ENCODE measurements around the gene TTBK1. TPM values are rescaled to one million over a fixed set of nuclear protein-coding genes. Genes with fewer than 3 reads are reported as not detected.

Gene TTBK1
- total RNA-seq, 1 experiment from 2014 or later = 0.61 TPM

DNA sequence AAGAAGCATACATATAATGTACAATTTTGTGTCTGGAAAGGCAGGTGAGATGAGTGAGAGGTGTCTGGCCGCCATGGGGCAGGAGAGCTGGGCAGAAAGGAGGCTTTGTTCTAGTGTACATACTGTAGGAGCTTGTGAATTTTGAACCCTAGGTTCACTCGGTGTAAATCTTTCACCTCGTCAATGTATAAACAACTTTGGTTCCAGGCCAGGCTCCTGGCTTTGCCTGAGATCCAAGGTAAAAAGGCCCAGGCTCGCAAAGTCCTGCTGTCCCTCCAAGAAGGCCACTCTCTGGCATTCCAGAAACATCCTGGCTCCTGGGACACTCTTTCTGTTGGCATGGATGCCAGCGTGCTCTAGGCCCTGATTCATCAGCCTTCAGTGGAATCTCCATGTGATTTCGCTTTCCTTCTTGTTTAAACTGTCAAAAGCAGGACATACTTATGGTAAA lies 47.6 kb downstream of the TTBK1 start:
- H3K27me3 Mint-ChIP-seq (ENCODE audit: insufficient read depth, unreplicated experiment) = no peaks in the 10 kb centered on the region
- Histone ChIP-seq H3K4me1 (no peaks in the 10 kb centered on the region), H3K4me3 (ENCODE audit: low read depth, low read length) (no peak overlapping the region), H3K9me3 (no peaks in the 10 kb centered on the region), H3K36me3 (ENCODE audit: control insufficient read depth, insufficient read depth, low read length) (no peaks in the 10 kb centered on the region), H3K27me3 (replicated peaks; ENCODE audit: control insufficient read depth, insufficient read depth, low read length) (no peaks in the 10 kb centered on the region)
- no TSS peak for BruUV-seq (replicated peaks)
- TF ChIP-seq, protein P1, sequence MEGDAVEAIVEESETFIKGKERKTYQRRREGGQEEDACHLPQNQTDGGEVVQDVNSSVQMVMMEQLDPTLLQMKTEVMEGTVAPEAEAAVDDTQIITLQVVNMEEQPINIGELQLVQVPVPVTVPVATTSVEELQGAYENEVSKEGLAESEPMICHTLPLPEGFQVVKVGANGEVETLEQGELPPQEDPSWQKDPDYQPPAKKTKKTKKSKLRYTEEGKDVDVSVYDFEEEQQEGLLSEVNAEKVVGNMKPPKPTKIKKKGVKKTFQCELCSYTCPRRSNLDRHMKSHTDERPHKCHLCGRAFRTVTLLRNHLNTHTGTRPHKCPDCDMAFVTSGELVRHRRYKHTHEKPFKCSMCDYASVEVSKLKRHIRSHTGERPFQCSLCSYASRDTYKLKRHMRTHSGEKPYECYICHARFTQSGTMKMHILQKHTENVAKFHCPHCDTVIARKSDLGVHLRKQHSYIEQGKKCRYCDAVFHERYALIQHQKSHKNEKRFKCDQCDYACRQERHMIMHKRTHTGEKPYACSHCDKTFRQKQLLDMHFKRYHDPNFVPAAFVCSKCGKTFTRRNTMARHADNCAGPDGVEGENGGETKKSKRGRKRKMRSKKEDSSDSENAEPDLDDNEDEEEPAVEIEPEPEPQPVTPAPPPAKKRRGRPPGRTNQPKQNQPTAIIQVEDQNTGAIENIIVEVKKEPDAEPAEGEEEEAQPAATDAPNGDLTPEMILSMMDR (IDR thresholded peaks at IDR 0.05; ENCODE audit: insufficient read depth in 1 of 2, low read depth in 1 of 2, low read length in 1 of 2, severe bottlenecking in 1 of 2, unreplicated experiment in 1 of 2) = no peak
- H3K27ac Mint-ChIP-seq (ENCODE audit: unreplicated experiment) = no peak overlapping the region
- POLR2A ChIA-PET = no interaction called here
- H3K4me1 Mint-ChIP-seq (ENCODE audit: low read depth, unreplicated experiment) = no peaks in the 10 kb centered on the region
- no peaks in the 10 kb centered on the region for H3K9me3 Mint-ChIP-seq (ENCODE audit: unreplicated experiment)
- intact Hi-C loops (cut with micrococcal nuclease; ENCODE audit: unreplicated experiment) = no loop called here
- no peak for DNase-seq
- H3K36me3 Mint-ChIP-seq (ENCODE audit: insufficient read depth, unreplicated experiment) = no peaks in the 10 kb centered on the region
- H3K4me3 Mint-ChIP-seq (ENCODE audit: unreplicated experiment) = no peak overlapping the region
- CTCF ChIA-PET = no interaction called here

DNA sequence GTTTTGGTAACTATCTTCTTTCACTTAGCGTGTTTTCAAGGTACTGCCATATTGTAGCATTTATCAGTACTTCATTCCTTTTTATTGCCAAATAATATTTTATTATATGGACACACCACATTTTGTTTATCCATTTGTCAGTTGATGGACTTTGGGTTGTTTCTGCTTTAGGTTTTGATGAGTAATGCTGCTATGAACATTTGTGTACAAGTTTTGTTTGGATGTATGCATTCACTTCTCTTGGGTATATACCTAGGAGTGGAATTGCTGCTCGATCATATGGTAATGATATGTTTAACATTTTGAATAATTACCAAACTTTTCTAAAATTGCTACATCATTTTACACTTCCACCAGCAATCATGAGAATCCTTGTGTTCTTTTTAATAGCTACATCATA lies 48.4 kb downstream of the TTBK1 start:
- no peak overlapping the region for H3K4me3 ChIP-seq (ENCODE audit: low read depth, low read length)
- Mint-ChIP-seq H3K36me3 (ENCODE audit: insufficient read depth, unreplicated experiment) (no peaks in the 10 kb centered on the region), H3K27me3 (ENCODE audit: insufficient read depth, unreplicated experiment) (no peaks in the 10 kb centered on the region), H3K27ac (ENCODE audit: unreplicated experiment) (no peak overlapping the region), H3K9me3 (ENCODE audit: unreplicated experiment) (no peaks in the 10 kb centered on the region), H3K4me1 (ENCODE audit: low read depth, unreplicated experiment) (no peaks in the 10 kb centered on the region), H3K4me3 (ENCODE audit: unreplicated experiment) (no peak overlapping the region)
- H3K27me3 ChIP-seq (replicated peaks; ENCODE audit: control insufficient read depth, insufficient read depth, low read length) = no peaks in the 10 kb centered on the region
- intact Hi-C loops (cut with micrococcal nuclease; ENCODE audit: unreplicated experiment) = no loop called here
- TF ChIP-seq, protein P1 (IDR thresholded peaks at IDR 0.05; ENCODE audit: insufficient read depth in 1 of 2, low read depth in 1 of 2, low read length in 1 of 2, severe bottlenecking in 1 of 2, unreplicated experiment in 1 of 2) = no peak
- POLR2A ChIA-PET = no interaction called here
- no peaks in the 10 kb centered on the region for H3K9me3 ChIP-seq
- no peak for DNase-seq
- H3K36me3 ChIP-seq (ENCODE audit: control insufficient read depth, insufficient read depth, low read length) = no peaks in the 10 kb centered on the region
- CTCF ChIA-PET = no interaction called here
- no peaks in the 10 kb centered on the region for H3K4me1 ChIP-seq
- BruUV-seq (replicated peaks) = no TSS peak

DNA sequence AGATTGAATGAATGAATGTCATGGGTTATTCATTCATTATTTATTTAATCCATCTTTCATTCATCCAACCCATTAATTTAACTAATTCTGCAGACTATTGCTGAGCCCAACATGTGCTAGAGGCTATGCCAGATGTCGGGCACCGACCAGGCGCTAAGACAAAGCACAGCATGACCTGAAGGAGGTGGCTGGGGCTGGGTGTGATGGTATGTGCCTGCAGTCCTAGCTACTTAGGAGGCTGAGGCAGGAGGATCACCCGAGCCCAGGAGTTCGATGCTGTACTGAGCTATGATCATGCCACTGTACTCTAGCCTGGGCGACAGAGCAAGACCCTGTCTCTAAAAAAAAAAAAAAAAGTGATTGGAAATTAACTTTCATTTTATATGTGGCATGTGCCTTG lies 49.1 kb downstream of the TTBK1 start:
- Histone ChIP-seq H3K27me3 (replicated peaks; ENCODE audit: control insufficient read depth, insufficient read depth, low read length) (no peaks in the 10 kb centered on the region), H3K36me3 (ENCODE audit: control insufficient read depth, insufficient read depth, low read length) (no peaks in the 10 kb centered on the region), H3K9me3 (no peaks in the 10 kb centered on the region), H3K4me1 (no peaks in the 10 kb centered on the region), H3K4me3 (ENCODE audit: low read depth, low read length) (no peak overlapping the region)
- H3K27ac Mint-ChIP-seq (ENCODE audit: unreplicated experiment) = no peak overlapping the region
- intact Hi-C loops (cut with micrococcal nuclease; ENCODE audit: unreplicated experiment) = no loop called here
- ChIA-PET CTCF (interaction anchor here (0.7 kb wide), 1 partner anchor 337 kb away, joined by 3 read pairs; the partner anchor contains the start of gene GTPBP2), POLR2A (no interaction called here)
- H3K4me1 Mint-ChIP-seq (ENCODE audit: low read depth, unreplicated experiment) = no peaks in the 10 kb centered on the region
- H3K9me3 Mint-ChIP-seq (ENCODE audit: unreplicated experiment) = no peaks in the 10 kb centered on the region
- no peak overlapping the region for H3K4me3 Mint-ChIP-seq (ENCODE audit: unreplicated experiment)
- H3K36me3 Mint-ChIP-seq (ENCODE audit: insufficient read depth, unreplicated experiment) = no peaks in the 10 kb centered on the region
- no peak for DNase-seq
- no peaks in the 10 kb centered on the region for H3K27me3 Mint-ChIP-seq (ENCODE audit: insufficient read depth, unreplicated experiment)
- TF ChIP-seq, protein P1 (IDR thresholded peaks at IDR 0.05; ENCODE audit: insufficient read depth in 1 of 2, low read depth in 1 of 2, low read length in 1 of 2, severe bottlenecking in 1 of 2, unreplicated experiment in 1 of 2) = no peak
- BruUV-seq (replicated peaks) = no TSS peak

Measured in Caco-2 (cell line).